GM21447 (cell line): Measurements from ENCODE around the gene SUN1.
"Not testable (repeated sequence)": the region's sequence is repeated elsewhere in the genome, so short reads cannot be mapped to it uniquely, and the experiment has no call there.

Experiments used
- ATAC-seq: cut with Tn5 transposase; IDR thresholded peaks from one replicate; pipeline ENCODE4 v1.9.1; 2021; ENCODE audit not compliant: unreplicated experiment

Gene SUN1

GRCh38 chr7:918441-919113 lies 86.3 kb downstream of the SUN1 start:
- ATAC-seq = no peak

GRCh38 chr7:919114-919442 lies 86.8 kb downstream of the SUN1 start:
- no peak for ATAC-seq

DNA sequence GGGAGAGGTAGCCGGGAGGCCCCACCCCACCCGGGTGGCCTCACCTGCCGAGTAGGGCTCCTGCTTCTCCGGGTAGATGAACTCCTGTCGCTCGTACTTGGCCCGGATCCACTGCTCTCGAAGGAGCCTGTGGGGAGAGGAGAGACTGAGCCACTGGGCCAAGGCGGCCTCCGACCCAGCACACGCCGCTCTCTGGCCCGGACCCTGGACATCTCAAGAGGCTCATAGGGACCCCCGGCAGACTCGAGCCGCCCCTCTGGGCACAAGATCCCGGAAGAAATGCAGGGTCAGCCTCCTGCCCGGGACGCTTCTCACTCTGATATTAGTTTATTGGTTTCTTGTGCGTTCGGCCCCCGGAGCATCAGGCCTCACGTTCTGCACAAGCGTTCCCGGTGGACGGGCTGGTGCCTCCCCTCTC lies 87.7 kb downstream of the SUN1 start:
- no peak for ATAC-seq

- ATAC-seq = no peak
These were observed 88.2 kb downstream of the SUN1 start for GRCh38 chr7:920351-921070.

DNA sequence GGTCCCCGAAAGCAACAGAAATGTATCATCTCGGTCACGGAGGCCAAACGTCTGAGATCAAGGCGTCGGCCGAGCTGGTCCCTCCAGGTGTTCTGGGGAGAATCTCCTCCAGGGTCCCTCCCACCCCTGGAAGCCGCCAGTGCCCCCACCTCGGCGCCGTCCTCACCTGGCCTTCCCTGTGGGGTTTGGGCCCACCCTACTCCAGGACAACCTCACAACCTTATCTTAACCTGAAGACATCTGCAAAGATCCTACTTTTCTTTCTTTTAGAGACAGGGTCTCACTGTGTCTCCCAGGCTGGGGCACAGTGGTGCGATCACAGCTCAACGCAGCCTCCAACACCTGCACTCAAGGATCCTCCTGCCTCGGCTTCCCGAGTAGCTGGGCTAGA lies 88.8 kb downstream of the SUN1 start:
- ATAC-seq = no peak

DNA sequence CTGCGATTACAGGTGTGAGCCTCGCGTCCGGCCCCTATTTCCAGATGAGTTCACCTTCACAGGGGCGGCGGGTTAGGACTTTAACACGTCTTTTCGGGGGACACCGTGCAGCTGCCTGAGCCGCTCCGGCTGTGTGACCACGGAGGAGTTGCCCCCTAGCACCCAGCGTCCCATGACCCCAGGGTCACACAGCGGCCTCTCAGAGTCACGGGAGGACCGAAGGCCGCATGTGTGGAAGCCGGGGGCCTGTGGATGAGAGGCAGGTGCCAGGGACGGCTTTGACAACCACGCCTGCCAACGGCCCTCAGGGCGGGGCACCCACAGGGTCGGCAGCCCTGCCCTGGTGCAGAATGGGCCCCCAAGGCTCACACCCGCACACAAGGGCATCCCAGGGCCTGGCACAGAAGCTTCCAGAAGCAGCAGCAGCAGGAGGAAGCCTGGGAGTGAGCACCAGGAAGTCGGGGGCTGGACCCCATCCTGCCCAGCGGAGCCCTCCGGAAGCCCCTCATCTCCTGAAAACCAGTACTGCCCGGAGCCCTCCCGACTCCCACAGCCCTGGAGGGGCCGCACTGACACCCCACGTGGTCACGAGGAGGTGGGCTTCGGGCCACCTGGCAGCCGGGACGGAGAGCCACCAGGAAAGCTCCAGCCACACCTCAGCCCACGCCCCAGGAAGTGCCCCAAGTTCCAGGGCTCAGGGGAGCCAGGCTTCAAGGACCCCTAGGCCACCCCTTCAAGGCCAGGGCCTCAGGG lies 89.5 kb downstream of the SUN1 start:
- no peak for ATAC-seq

- peak; percentile 1 for ATAC-seq
These were observed 90.2 kb downstream of the SUN1 start for GRCh38 chr7:922334-923107.

DNA sequence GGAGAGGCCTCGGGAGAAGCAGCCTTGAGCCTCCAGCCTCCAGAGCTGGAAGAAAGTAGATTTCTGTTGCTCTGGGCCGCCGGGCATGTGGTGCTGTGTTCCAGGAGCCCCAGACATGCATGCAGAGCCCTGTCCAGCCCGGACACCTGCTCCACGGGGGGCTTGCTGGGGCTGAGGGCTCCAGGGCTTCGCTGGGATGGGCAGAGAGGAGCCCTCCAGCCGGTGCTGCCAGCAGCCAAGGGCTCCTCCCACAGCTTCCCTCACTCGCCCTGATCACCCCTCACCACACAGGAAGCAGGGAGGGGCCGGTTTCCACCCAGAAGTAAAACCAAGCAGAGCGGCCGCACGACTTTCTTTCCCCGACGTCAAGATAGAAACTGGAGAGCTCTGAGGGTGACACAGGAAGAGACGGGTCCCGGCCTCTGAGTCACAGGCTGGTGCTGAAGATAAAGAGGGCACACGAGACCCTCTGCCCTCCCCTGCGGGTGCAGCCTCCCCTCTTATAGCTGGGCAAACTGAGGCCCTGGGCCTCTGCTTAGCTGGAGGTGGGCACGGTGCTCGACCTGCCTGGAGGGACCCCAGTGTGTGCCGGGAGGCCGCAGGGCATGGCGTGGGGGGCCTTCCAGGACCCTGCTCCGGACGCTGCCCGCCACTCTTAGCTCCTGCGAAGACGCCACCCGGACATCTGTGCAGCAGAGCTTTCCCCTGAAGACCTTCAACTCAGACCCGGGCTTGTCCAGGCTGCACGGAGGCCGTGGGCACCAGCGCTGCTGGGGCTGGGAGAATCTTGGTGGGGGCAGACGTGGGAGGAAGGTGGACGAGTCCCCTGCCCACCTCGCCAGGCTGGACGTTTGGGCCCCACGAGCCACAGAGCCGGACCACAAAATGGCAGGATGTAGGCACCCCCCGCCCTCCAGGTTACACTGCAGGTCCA lies 91.1 kb downstream of the SUN1 start:
- ATAC-seq = peak; percentile 77

GRCh38 chr7:924042-924441 lies 91.8 kb downstream of the SUN1 start:
- ATAC-seq = not testable (repeated sequence)
